DMS114 treated with DMSO at 0.1 percent for 48 hours (cell line): ENCODE measurements around the gene ADARB2.

Experiments
- DNase-seq: peaks from one replicate; lab custom pipeline; 2025; ENCODE audit not compliant: unreplicated experiment; lab: John Stamatoyannopoulos, UW

The ADARB2 gene

GRCh38 chr10:1378473-1378872 lies 358.9 kb downstream of the ADARB2 start:
- no peak for DNase-seq

- DNase-seq = no peak
Observed at GRCh38 chr10:1377740-1378397, 359.5 kb downstream of the ADARB2 start.

- no peak for DNase-seq
Observed at GRCh38 chr10:1377231-1377630, 360.1 kb downstream of the ADARB2 start.

GRCh38 chr10:1376384-1376945 lies 360.9 kb downstream of the ADARB2 start:
- DNase-seq = no peak

- no peak for DNase-seq
Observed at GRCh38 chr10:1375346-1376170, 361.8 kb downstream of the ADARB2 start.

- DNase-seq = no peak
Observed at GRCh38 chr10:1374511-1375345, 362.6 kb downstream of the ADARB2 start.

GRCh38 chr10:1373287-1373686 lies 364.0 kb downstream of the ADARB2 start:
- DNase-seq = no peak

- no peak for DNase-seq
Observed at GRCh38 chr10:1372212-1372611, 365.1 kb downstream of the ADARB2 start.

- no peak for DNase-seq
Observed at GRCh38 chr10:1370298-1370697, 367.0 kb downstream of the ADARB2 start.

GRCh38 chr10:1369665-1370064 lies 367.7 kb downstream of the ADARB2 start:
- DNase-seq = no peak

- no peak for DNase-seq
Observed at GRCh38 chr10:1369197-1369596, 368.1 kb downstream of the ADARB2 start.

- DNase-seq = no peak
Observed at GRCh38 chr10:1368842-1369171, 368.5 kb downstream of the ADARB2 start.

- DNase-seq = no peak
Observed at GRCh38 chr10:1367938-1368841, 369.1 kb downstream of the ADARB2 start.

- DNase-seq = no peak
Observed at GRCh38 chr10:1366811-1367425, 370.4 kb downstream of the ADARB2 start.

GRCh38 chr10:1366322-1366691 lies 371.0 kb downstream of the ADARB2 start:
- no peak for DNase-seq

GRCh38 chr10:1365540-1366321 lies 371.6 kb downstream of the ADARB2 start:
- no peak for DNase-seq

- no peak for DNase-seq
Observed at GRCh38 chr10:1364151-1364910, 373.0 kb downstream of the ADARB2 start.

GRCh38 chr10:1363446-1364121 lies 373.7 kb downstream of the ADARB2 start:
- DNase-seq = no peak
